H1 (cell line): ENCODE data around the gene MARCHF9. TPM values are rescaled to one million over a fixed set of nuclear protein-coding genes. Genes with fewer than 3 reads are reported as not detected.

Experiments
- ASH2L ChIP-seq: fragments of 200-600, 300-600 bp; sonication (generic); IDR thresholded peaks from one replicate; pipeline ENCODE4 v1.7.1; 2017; ENCODE audit warnings: low read length
- CBX5 ChIP-seq: fragments of 300-800, 300-1000 bp; sonication (generic); IDR thresholded peaks from 2 replicates; pipeline ENCODE4 v1.7.1; 2016; ENCODE audit warnings: antibody characterized with exemption, low read length, low read depth
- EZH2 ChIP-seq: fragments of 200-600 bp; sonication (generic); IDR thresholded peaks from 2 replicates; pipeline ENCODE4 v1.7.1; 2012; ENCODE audit warnings: low read depth, mild to moderate bottlenecking, moderate library complexity, low read length, inconsistent platforms; ENCODE audit not compliant: severe bottlenecking
- JUN ChIP-seq: IDR thresholded peaks from 2 replicates; pipeline ENCODE4 v1.6.1; 2011; ENCODE audit warnings: low read depth, mild to moderate bottlenecking, improper control_type of control experiment, low read length
- KDM4A ChIP-seq: IDR thresholded peaks from one replicate; pipeline ENCODE4 v1.7.1; 2012; ENCODE audit warnings: low read depth, mild to moderate bottlenecking, moderate library complexity, low read length, inconsistent platforms; ENCODE audit not compliant: severe bottlenecking
- POLR2A ChIP-seq, 2 experiments: IDR thresholded peaks; 1 replicate in 1 of 2; 2 replicates in 1 of 2; pipeline ENCODE4 v1.6.1; 2011; ENCODE audit warnings: low read depth in 2 of 2, low read length in 2 of 2, mild to moderate bottlenecking in 2 of 2; ENCODE audit errors: control extremely low read depth in 1 of 2
- SP4 ChIP-seq: IDR thresholded peaks from 2 replicates; pipeline ENCODE4 v1.6.1; 2012; ENCODE audit warnings: low read length, inconsistent platforms
- TAF1 ChIP-seq: IDR thresholded peaks from 2 replicates; pipeline ENCODE4 v1.6.1; 2011; ENCODE audit warnings: mild to moderate bottlenecking, low read depth, low read length
- polyA plus RNA-seq, 7 experiments: library from polyadenylated mRNA; depleted of rRNA in 3 of 7; stranded (reverse) in 5 of 7; unstranded in 2 of 7; fragments of >200 nt in 5 of 7; fragments of 200-250 nt in 2 of 7; gene quantifications; 1 replicate in 5 of 7; 2 replicates in 1 of 7; 4 replicates in 1 of 7; pipeline versions ENCODE4 v1.2.1 to v1.2.3, GENCODE V29; 2011 to 2013; ENCODE audit warnings: missing spikeins in 2 of 7, mixed read lengths in 2 of 7
- total RNA-seq: library from RNA; stranded (reverse); fragmentation: NEBNext Ultra II Directional; extraction: Animal tissue kit (Norgen Biotek cat#: 25700); gene quantifications from 2 replicates; pipeline ENCODE4 v1.2.1, GENCODE V29; 2021
- TF ChIP-seq, protein P1 (sequence below): fragments of 300-600 bp; sonication (generic); IDR thresholded peaks from 2 replicates; pipeline ENCODE4 v1.7.1; 2012; ENCODE audit warnings: low read length, moderate library complexity, mild to moderate bottlenecking, inconsistent platforms; ENCODE audit not compliant: insufficient replicate concordance
- TF ChIP-seq, protein P2 (sequence below): IDR thresholded peaks from 2 replicates; pipeline ENCODE4 v1.6.1; 2012; ENCODE audit warnings: inconsistent platforms

MARCHF9 gene
- total and polyA plus RNA-seq, 2 of the 8 experiments (the other 6 are each of a cell fraction or from before 2014, with no cell fraction given), result 6.4 to 7.8 TPM

DNA sequence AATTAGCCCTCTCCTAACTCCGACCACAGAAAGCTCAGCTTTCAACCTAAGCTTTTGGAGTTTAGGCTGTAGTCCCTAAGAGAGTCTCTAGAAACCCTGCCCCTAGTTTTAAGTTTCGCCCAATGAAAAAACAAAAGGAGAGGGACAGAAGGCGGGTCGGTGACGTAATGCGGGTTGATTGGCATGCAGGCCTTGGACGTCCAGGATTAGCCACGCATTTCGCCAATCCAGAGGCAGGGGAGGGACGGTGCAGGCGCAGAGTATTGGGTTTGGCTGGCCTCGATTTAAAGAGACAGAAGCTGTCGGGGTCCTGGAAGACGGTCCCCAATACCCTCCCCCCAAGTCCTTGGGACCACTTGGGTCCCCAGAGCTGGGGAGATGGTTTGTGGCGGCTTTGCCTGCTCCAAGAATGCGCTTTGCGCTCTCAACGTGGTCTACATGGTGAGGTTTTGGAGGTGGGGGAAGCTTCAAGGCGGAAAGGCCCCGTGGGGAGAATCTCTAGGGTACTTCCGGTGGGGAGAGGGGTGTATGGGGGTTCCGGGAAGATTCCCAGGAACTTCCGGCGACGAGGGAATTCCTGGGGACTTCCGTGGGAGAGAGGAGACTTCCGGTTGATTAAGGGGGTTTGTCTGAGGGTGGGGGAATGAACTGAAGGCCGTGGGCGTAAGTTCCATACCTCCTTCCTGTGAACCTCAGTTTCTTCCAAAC lies 10.0 kb upstream of the MARCHF9 start, which contains the start of gene TSPAN31 (continued):
- TF ChIP-seq, protein P1, sequence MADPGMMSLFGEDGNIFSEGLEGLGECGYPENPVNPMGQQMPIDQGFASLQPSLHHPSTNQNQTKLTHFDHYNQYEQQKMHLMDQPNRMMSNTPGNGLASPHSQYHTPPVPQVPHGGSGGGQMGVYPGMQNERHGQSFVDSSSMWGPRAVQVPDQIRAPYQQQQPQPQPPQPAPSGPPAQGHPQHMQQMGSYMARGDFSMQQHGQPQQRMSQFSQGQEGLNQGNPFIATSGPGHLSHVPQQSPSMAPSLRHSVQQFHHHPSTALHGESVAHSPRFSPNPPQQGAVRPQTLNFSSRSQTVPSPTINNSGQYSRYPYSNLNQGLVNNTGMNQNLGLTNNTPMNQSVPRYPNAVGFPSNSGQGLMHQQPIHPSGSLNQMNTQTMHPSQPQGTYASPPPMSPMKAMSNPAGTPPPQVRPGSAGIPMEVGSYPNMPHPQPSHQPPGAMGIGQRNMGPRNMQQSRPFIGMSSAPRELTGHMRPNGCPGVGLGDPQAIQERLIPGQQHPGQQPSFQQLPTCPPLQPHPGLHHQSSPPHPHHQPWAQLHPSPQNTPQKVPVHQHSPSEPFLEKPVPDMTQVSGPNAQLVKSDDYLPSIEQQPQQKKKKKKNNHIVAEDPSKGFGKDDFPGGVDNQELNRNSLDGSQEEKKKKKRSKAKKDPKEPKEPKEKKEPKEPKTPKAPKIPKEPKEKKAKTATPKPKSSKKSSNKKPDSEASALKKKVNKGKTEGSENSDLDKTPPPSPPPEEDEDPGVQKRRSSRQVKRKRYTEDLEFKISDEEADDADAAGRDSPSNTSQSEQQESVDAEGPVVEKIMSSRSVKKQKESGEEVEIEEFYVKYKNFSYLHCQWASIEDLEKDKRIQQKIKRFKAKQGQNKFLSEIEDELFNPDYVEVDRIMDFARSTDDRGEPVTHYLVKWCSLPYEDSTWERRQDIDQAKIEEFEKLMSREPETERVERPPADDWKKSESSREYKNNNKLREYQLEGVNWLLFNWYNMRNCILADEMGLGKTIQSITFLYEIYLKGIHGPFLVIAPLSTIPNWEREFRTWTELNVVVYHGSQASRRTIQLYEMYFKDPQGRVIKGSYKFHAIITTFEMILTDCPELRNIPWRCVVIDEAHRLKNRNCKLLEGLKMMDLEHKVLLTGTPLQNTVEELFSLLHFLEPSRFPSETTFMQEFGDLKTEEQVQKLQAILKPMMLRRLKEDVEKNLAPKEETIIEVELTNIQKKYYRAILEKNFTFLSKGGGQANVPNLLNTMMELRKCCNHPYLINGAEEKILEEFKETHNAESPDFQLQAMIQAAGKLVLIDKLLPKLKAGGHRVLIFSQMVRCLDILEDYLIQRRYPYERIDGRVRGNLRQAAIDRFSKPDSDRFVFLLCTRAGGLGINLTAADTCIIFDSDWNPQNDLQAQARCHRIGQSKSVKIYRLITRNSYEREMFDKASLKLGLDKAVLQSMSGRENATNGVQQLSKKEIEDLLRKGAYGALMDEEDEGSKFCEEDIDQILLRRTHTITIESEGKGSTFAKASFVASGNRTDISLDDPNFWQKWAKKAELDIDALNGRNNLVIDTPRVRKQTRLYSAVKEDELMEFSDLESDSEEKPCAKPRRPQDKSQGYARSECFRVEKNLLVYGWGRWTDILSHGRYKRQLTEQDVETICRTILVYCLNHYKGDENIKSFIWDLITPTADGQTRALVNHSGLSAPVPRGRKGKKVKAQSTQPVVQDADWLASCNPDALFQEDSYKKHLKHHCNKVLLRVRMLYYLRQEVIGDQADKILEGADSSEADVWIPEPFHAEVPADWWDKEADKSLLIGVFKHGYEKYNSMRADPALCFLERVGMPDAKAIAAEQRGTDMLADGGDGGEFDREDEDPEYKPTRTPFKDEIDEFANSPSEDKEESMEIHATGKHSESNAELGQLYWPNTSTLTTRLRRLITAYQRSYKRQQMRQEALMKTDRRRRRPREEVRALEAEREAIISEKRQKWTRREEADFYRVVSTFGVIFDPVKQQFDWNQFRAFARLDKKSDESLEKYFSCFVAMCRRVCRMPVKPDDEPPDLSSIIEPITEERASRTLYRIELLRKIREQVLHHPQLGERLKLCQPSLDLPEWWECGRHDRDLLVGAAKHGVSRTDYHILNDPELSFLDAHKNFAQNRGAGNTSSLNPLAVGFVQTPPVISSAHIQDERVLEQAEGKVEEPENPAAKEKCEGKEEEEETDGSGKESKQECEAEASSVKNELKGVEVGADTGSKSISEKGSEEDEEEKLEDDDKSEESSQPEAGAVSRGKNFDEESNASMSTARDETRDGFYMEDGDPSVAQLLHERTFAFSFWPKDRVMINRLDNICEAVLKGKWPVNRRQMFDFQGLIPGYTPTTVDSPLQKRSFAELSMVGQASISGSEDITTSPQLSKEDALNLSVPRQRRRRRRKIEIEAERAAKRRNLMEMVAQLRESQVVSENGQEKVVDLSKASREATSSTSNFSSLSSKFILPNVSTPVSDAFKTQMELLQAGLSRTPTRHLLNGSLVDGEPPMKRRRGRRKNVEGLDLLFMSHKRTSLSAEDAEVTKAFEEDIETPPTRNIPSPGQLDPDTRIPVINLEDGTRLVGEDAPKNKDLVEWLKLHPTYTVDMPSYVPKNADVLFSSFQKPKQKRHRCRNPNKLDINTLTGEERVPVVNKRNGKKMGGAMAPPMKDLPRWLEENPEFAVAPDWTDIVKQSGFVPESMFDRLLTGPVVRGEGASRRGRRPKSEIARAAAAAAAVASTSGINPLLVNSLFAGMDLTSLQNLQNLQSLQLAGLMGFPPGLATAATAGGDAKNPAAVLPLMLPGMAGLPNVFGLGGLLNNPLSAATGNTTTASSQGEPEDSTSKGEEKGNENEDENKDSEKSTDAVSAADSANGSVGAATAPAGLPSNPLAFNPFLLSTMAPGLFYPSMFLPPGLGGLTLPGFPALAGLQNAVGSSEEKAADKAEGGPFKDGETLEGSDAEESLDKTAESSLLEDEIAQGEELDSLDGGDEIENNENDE, result no peak
- TF ChIP-seq SP4 (peak; percentile 65; the same call in 1 of the 2 replicates), POLR2A (IDR thresholded peaks at IDR 0.05; ENCODE audit: control extremely low read depth in 1 of 2, low read depth in 2 of 2, low read length in 2 of 2) (peak; percentile 85 to 95), CBX5 (no peak), JUN (no peak), EZH2 (no peak), ASH2L (peak; percentile 78), KDM4A (peak; percentile 62), TAF1 (peak; percentile 56)
- TF ChIP-seq, protein P2, sequence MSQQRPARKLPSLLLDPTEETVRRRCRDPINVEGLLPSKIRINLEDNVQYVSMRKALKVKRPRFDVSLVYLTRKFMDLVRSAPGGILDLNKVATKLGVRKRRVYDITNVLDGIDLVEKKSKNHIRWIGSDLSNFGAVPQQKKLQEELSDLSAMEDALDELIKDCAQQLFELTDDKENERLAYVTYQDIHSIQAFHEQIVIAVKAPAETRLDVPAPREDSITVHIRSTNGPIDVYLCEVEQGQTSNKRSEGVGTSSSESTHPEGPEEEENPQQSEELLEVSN, result no peak
